HEK293 (cell line): ENCODE data around the gene ARHGAP4.
A peak's percentile ranks its signal among the peaks of the same experiment; 100 is the strongest.

Experiments used
- EGR2 ChIP-seq: fragments of 450-650 bp; formaldehyde crosslinking; IDR thresholded peaks from 2 replicates; pipeline ENCODE4 v1.5.1; 2016; ENCODE audit warnings: low read depth, missing biosample characterization, missing genetic modification characterization
- GLIS1 ChIP-seq: fragments of 450-650 bp; formaldehyde crosslinking; IDR thresholded peaks from 2 replicates; pipeline ENCODE4 v1.5.1; 2016; ENCODE audit warnings: missing biosample characterization, missing genetic modification characterization
- KLF1 ChIP-seq: fragments of 450-650 bp; formaldehyde crosslinking; IDR thresholded peaks from 2 replicates; pipeline ENCODE4 v1.5.1; 2016; ENCODE audit warnings: missing biosample characterization, missing genetic modification characterization
- MYNN ChIP-seq: fragments of 450-650 bp; formaldehyde crosslinking; IDR thresholded peaks from 2 replicates; pipeline ENCODE4 v1.5.1; 2016; ENCODE audit warnings: missing biosample characterization, missing genetic modification characterization, borderline replicate concordance
- ZIC2 ChIP-seq: fragments of 450-650 bp; formaldehyde crosslinking; IDR thresholded peaks from 2 replicates; pipeline ENCODE4 v1.5.1; 2016; ENCODE audit warnings: missing biosample characterization, missing genetic modification characterization
- ZNF112 ChIP-seq: fragments of 450-650 bp; formaldehyde crosslinking; IDR thresholded peaks from 2 replicates; pipeline ENCODE4 v1.5.0; 2017; ENCODE audit warnings: missing biosample characterization, missing genetic modification characterization
- ZNF169 ChIP-seq: fragments of 450-650 bp; formaldehyde crosslinking; IDR thresholded peaks from 2 replicates; pipeline ENCODE4 v1.5.1; 2016; ENCODE audit warnings: missing biosample characterization, missing genetic modification characterization
- ZNF211 ChIP-seq: fragments of 450-650 bp; formaldehyde crosslinking; IDR thresholded peaks from 2 replicates; pipeline ENCODE4 v1.5.1; 2016; ENCODE audit warnings: low read depth, missing biosample characterization, missing genetic modification characterization
- ZNF221 ChIP-seq: fragments of 450-650 bp; formaldehyde crosslinking; IDR thresholded peaks from 2 replicates; pipeline ENCODE4 v1.5.1; 2017; ENCODE audit warnings: missing biosample characterization, missing genetic modification characterization, borderline replicate concordance
- ZNF24 ChIP-seq: fragments of 450-650 bp; formaldehyde crosslinking; IDR thresholded peaks from 2 replicates; pipeline ENCODE4 v1.5.1; 2016; ENCODE audit warnings: missing biosample characterization, missing genetic modification characterization
- ZNF366 ChIP-seq: fragments of 450-650 bp; formaldehyde crosslinking; conservative IDR thresholded peaks from 2 replicates; pipeline ENCODE4 v1.5.1; 2016; ENCODE audit warnings: missing biosample characterization, missing genetic modification characterization
- ZNF416 ChIP-seq: fragments of 450-650 bp; formaldehyde crosslinking; IDR thresholded peaks from 2 replicates; pipeline ENCODE4 v1.5.1; 2016; ENCODE audit warnings: missing biosample characterization, missing genetic modification characterization
- ZNF473 ChIP-seq: fragments of 450-650 bp; formaldehyde crosslinking; IDR thresholded peaks from 2 replicates; pipeline ENCODE4 v1.5.1; 2017; ENCODE audit warnings: missing biosample characterization, missing genetic modification characterization
- ZNF501 ChIP-seq: fragments of 450-650 bp; formaldehyde crosslinking; IDR thresholded peaks from 2 replicates; pipeline ENCODE4 v1.5.1; 2016; ENCODE audit warnings: missing biosample characterization, missing genetic modification characterization
- ZNF529 ChIP-seq: fragments of 450-650 bp; formaldehyde crosslinking; IDR thresholded peaks from 2 replicates; pipeline ENCODE4 v1.5.1; 2017; ENCODE audit warnings: missing genetic modification characterization, missing biosample characterization; ENCODE audit not compliant: insufficient replicate concordance
- ZNF549 ChIP-seq: fragments of 450-650 bp; IDR thresholded peaks from 2 replicates; pipeline ENCODE4 v1.5.1; 2018; ENCODE audit warnings: missing biosample characterization, missing genetic modification characterization, mild to moderate bottlenecking, inconsistent platforms, moderate library complexity
- ZNF571 ChIP-seq: fragments of 450-650 bp; formaldehyde crosslinking; IDR thresholded peaks from 2 replicates; pipeline ENCODE4 v1.5.0; 2017; ENCODE audit warnings: missing biosample characterization, missing genetic modification characterization
- ZNF660 ChIP-seq: fragments of 450-650 bp; IDR thresholded peaks from 2 replicates; pipeline ENCODE4 v1.5.1; 2018; ENCODE audit warnings: missing biosample characterization, mild to moderate bottlenecking, missing genetic modification characterization
- TF ChIP-seq, protein P1 (sequence below): fragments of 450-650 bp; formaldehyde crosslinking; IDR thresholded peaks from 2 replicates; pipeline ENCODE4 v1.5.1; 2016; ENCODE audit warnings: missing biosample characterization, missing genetic modification characterization, borderline replicate concordance
- TF ChIP-seq, protein P2 (sequence below): fragments of 450-650 bp; formaldehyde crosslinking; IDR thresholded peaks from 2 replicates; pipeline ENCODE4 v1.5.1; 2017; ENCODE audit warnings: missing biosample characterization, missing genetic modification characterization
- TF ChIP-seq, protein P3 (sequence below): fragments of 450-650 bp; formaldehyde crosslinking; IDR thresholded peaks from 2 replicates; pipeline ENCODE4 v1.5.1; 2017; ENCODE audit warnings: missing biosample characterization, missing genetic modification characterization
- TF ChIP-seq, protein P4 (sequence below): fragments of 450-650 bp; formaldehyde crosslinking; conservative IDR thresholded peaks from 2 replicates; pipeline ENCODE4 v1.5.1; 2016; ENCODE audit warnings: low read depth, missing biosample characterization, missing genetic modification characterization
- TF ChIP-seq, protein P5 (sequence below): fragments of 450-650 bp; formaldehyde crosslinking; IDR thresholded peaks from 2 replicates; pipeline ENCODE4 v1.5.0; 2017; ENCODE audit warnings: missing biosample characterization, missing genetic modification characterization, borderline replicate concordance
- TF ChIP-seq, protein P6 (sequence below): fragments of 450-650 bp; formaldehyde crosslinking; IDR thresholded peaks from 2 replicates; pipeline ENCODE4 v1.5.1; 2016; ENCODE audit warnings: missing biosample characterization, missing genetic modification characterization

Gene ARHGAP4

DNA sequence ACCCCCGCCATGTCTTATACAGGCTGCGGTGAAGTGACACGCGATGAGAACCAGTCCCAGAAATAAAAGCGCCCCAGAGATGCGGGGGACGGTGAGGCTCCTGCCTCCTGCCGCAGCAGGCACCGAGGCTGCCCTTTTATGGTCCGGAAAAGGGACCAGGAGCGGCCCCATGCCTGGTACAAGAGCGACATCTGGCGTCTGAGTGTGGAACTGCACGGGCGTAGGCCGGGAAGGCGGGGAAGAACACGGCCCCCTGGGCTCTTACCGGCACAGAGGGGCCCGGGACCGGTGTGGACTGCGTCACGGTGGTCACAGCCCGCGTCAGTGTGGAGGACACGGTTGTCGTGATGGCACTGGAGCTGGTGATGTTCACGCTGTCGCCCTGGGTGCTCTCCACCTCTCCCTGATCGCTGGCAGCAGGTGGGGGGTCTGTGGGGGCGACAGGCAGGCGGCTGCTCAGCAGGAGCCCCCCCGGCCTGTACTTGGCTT is 27.3 kb upstream of the ARHGAP4 start (continued):
- TF ChIP-seq, protein P1, sequence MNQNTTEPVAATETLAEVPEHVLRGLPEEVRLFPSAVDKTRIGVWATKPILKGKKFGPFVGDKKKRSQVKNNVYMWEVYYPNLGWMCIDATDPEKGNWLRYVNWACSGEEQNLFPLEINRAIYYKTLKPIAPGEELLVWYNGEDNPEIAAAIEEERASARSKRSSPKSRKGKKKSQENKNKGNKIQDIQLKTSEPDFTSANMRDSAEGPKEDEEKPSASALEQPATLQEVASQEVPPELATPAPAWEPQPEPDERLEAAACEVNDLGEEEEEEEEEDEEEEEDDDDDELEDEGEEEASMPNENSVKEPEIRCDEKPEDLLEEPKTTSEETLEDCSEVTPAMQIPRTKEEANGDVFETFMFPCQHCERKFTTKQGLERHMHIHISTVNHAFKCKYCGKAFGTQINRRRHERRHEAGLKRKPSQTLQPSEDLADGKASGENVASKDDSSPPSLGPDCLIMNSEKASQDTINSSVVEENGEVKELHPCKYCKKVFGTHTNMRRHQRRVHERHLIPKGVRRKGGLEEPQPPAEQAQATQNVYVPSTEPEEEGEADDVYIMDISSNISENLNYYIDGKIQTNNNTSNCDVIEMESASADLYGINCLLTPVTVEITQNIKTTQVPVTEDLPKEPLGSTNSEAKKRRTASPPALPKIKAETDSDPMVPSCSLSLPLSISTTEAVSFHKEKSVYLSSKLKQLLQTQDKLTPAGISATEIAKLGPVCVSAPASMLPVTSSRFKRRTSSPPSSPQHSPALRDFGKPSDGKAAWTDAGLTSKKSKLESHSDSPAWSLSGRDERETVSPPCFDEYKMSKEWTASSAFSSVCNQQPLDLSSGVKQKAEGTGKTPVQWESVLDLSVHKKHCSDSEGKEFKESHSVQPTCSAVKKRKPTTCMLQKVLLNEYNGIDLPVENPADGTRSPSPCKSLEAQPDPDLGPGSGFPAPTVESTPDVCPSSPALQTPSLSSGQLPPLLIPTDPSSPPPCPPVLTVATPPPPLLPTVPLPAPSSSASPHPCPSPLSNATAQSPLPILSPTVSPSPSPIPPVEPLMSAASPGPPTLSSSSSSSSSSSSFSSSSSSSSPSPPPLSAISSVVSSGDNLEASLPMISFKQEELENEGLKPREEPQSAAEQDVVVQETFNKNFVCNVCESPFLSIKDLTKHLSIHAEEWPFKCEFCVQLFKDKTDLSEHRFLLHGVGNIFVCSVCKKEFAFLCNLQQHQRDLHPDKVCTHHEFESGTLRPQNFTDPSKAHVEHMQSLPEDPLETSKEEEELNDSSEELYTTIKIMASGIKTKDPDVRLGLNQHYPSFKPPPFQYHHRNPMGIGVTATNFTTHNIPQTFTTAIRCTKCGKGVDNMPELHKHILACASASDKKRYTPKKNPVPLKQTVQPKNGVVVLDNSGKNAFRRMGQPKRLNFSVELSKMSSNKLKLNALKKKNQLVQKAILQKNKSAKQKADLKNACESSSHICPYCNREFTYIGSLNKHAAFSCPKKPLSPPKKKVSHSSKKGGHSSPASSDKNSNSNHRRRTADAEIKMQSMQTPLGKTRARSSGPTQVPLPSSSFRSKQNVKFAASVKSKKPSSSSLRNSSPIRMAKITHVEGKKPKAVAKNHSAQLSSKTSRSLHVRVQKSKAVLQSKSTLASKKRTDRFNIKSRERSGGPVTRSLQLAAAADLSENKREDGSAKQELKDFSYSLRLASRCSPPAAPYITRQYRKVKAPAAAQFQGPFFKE (tag by site-specific recombination) = no peak
- no peak for TF ChIP-seq ZNF571 (tag by site-specific recombination)
- TF ChIP-seq ZNF366 (tag by site-specific recombination) = no peak
- no peak for TF ChIP-seq ZNF169 (tag by site-specific recombination)
- TF ChIP-seq ZIC2 = peak; percentile 73
- peak; percentile 96 for TF ChIP-seq GLIS1 (tag by site-specific recombination)
- TF ChIP-seq ZNF660 = no peak
- 0 out of 2 replicates have a peak, but pooled peaks have one; percentile 25 for TF ChIP-seq ZNF501 (tag by site-specific recombination)
- TF ChIP-seq ZNF221 (tag by site-specific recombination) = no peak
- TF ChIP-seq, protein P2, sequence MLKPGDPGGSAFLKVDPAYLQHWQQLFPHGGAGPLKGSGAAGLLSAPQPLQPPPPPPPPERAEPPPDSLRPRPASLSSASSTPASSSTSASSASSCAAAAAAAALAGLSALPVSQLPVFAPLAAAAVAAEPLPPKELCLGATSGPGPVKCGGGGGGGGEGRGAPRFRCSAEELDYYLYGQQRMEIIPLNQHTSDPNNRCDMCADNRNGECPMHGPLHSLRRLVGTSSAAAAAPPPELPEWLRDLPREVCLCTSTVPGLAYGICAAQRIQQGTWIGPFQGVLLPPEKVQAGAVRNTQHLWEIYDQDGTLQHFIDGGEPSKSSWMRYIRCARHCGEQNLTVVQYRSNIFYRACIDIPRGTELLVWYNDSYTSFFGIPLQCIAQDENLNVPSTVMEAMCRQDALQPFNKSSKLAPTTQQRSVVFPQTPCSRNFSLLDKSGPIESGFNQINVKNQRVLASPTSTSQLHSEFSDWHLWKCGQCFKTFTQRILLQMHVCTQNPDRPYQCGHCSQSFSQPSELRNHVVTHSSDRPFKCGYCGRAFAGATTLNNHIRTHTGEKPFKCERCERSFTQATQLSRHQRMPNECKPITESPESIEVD (tag by site-specific recombination) = no peak
- TF ChIP-seq ZNF473 (tag by site-specific recombination) = no peak
- 0 out of 2 replicates have a peak, but pooled peaks have one; percentile 14 for TF ChIP-seq MYNN (tag by site-specific recombination)
- peak; percentile 79 for TF ChIP-seq EGR2
- no peak for TF ChIP-seq ZNF112 (tag by site-specific recombination)
- TF ChIP-seq, protein P3, sequence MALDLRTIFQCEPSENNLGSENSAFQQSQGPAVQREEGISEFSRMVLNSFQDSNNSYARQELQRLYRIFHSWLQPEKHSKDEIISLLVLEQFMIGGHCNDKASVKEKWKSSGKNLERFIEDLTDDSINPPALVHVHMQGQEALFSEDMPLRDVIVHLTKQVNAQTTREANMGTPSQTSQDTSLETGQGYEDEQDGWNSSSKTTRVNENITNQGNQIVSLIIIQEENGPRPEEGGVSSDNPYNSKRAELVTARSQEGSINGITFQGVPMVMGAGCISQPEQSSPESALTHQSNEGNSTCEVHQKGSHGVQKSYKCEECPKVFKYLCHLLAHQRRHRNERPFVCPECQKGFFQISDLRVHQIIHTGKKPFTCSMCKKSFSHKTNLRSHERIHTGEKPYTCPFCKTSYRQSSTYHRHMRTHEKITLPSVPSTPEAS (tag by site-specific recombination) = no peak
- TF ChIP-seq, protein P4, sequence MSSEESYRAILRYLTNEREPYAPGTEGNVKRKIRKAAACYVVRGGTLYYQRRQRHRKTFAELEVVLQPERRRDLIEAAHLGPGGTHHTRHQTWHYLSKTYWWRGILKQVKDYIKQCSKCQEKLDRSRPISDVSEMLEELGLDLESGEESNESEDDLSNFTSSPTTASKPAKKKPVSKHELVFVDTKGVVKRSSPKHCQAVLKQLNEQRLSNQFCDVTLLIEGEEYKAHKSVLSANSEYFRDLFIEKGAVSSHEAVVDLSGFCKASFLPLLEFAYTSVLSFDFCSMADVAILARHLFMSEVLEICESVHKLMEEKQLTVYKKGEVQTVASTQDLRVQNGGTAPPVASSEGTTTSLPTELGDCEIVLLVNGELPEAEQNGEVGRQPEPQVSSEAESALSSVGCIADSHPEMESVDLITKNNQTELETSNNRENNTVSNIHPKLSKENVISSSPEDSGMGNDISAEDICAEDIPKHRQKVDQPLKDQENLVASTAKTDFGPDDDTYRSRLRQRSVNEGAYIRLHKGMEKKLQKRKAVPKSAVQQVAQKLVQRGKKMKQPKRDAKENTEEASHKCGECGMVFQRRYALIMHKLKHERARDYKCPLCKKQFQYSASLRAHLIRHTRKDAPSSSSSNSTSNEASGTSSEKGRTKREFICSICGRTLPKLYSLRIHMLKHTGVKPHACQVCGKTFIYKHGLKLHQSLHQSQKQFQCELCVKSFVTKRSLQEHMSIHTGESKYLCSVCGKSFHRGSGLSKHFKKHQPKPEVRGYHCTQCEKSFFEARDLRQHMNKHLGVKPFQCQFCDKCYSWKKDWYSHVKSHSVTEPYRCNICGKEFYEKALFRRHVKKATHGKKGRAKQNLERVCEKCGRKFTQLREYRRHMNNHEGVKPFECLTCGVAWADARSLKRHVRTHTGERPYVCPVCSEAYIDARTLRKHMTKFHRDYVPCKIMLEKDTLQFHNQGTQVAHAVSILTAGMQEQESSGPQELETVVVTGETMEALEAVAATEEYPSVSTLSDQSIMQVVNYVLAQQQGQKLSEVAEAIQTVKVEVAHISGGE (tag by site-specific recombination) = no peak
- TF ChIP-seq, protein P5, sequence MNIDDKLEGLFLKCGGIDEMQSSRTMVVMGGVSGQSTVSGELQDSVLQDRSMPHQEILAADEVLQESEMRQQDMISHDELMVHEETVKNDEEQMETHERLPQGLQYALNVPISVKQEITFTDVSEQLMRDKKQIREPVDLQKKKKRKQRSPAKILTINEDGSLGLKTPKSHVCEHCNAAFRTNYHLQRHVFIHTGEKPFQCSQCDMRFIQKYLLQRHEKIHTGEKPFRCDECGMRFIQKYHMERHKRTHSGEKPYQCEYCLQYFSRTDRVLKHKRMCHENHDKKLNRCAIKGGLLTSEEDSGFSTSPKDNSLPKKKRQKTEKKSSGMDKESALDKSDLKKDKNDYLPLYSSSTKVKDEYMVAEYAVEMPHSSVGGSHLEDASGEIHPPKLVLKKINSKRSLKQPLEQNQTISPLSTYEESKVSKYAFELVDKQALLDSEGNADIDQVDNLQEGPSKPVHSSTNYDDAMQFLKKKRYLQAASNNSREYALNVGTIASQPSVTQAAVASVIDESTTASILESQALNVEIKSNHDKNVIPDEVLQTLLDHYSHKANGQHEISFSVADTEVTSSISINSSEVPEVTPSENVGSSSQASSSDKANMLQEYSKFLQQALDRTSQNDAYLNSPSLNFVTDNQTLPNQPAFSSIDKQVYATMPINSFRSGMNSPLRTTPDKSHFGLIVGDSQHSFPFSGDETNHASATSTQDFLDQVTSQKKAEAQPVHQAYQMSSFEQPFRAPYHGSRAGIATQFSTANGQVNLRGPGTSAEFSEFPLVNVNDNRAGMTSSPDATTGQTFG = no peak
- TF ChIP-seq ZNF24 (tag by site-specific recombination) = no peak
- TF ChIP-seq ZNF416 (tag by site-specific recombination) = no peak
- no peak for TF ChIP-seq ZNF529
- TF ChIP-seq KLF1 (tag by site-specific recombination) = peak; percentile 80; the same call in 1 of the 2 replicates
- TF ChIP-seq ZNF549 (tag by site-specific recombination) = no peak
- TF ChIP-seq ZNF211 = no peak
- TF ChIP-seq, protein P6, sequence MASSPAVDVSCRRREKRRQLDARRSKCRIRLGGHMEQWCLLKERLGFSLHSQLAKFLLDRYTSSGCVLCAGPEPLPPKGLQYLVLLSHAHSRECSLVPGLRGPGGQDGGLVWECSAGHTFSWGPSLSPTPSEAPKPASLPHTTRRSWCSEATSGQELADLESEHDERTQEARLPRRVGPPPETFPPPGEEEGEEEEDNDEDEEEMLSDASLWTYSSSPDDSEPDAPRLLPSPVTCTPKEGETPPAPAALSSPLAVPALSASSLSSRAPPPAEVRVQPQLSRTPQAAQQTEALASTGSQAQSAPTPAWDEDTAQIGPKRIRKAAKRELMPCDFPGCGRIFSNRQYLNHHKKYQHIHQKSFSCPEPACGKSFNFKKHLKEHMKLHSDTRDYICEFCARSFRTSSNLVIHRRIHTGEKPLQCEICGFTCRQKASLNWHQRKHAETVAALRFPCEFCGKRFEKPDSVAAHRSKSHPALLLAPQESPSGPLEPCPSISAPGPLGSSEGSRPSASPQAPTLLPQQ (tag by site-specific recombination) = peak; percentile 62
